PFSK-1 (cell line): ENCODE measurements around the gene TGFBR3L.
A peak's percentile ranks its signal among the peaks of the same experiment; 100 is the strongest.

Experiments
- FOXP2 ChIP-seq: optimal IDR thresholded peaks from 2 replicates; pipeline ENCODE3; 2011; ENCODE audit warnings: borderline replicate concordance, control low read depth, inconsistent platforms; ENCODE audit not compliant: insufficient read depth; ENCODE audit errors: extremely low read length, extremely low read depth
- POLR2AphosphoS5 ChIP-seq: IDR thresholded peaks from 2 replicates; pipeline ENCODE4 v1.6.1; 2012; ENCODE audit warnings: low read depth, mild to moderate bottlenecking, control low read depth, low read length, moderate library complexity
- REST ChIP-seq, 2 experiments: IDR thresholded peaks; 2 replicates each; pipeline versions ENCODE4 v1.6.1 to v1.8.0; 2011 to 2012; ENCODE audit warnings: low read depth in 2 of 2, low read length in 2 of 2, control low read depth in 1 of 2, inconsistent platforms in 1 of 2, mild to moderate bottlenecking in 1 of 2, moderate library complexity in 1 of 2; ENCODE audit not compliant: insufficient read depth in 1 of 2
- SIN3A ChIP-seq: IDR thresholded peaks from 2 replicates; pipeline ENCODE4 v1.6.1; 2012; ENCODE audit warnings: mild to moderate bottlenecking, low read length, moderate library complexity, borderline replicate concordance; ENCODE audit not compliant: insufficient read depth
- TAF1 ChIP-seq: IDR thresholded peaks from 2 replicates; pipeline ENCODE4 v1.6.1; 2012; ENCODE audit warnings: low read length, control low read depth, borderline replicate concordance; ENCODE audit not compliant: insufficient read depth

TGFBR3L gene

GRCh38 chr19:7924651-7925170 lies 10.1 kb downstream of the TGFBR3L start:
- TF ChIP-seq POLR2AphosphoS5 (no peak), TAF1 (no peak), REST (IDR thresholded peaks at IDR 0.05; ENCODE audit: insufficient read depth in 1 of 2, low read depth in 2 of 2, low read length in 2 of 2) (no peak), FOXP2 (no peak), SIN3A (no peak)

DNA sequence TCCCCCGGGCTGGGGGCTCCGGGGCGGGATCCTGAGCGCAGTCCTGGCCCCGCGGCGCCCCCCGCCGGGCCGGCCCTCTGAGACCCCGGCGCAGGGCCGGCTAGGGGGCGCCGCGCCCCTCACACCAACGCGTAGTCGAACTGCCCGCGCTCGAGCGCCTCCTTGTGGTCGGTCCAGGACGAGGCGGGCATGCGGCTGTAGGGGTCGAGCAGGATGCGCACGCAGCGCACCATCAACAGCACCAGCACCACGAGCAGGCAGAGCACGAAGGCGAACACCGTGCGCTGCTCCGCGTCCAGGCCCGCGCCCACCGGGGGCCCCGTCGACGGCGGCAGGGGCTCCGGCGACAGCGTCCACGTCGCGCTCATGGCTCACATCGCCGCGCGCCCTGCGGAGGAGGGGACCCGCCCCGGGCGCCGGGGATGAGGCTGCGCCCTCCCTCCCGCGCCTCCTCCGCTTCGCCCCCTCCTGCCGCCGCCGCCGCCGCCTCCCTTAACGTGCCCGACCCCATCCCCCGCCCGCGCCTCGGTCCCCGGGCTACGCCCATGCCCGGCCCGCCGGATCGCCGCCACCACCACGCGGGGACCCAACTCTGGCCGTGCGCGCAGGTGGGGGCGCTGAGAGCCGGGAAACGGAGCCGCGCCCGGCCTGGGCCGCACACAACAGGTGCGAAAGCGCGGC lies 10.7 kb downstream of the TGFBR3L start:
- no peak for TF ChIP-seq FOXP2
- TF ChIP-seq POLR2AphosphoS5: peak; percentile 56
- TF ChIP-seq TAF1: peak; percentile 39; the same call in 1 of the 2 replicates
- TF ChIP-seq REST (IDR thresholded peaks at IDR 0.05; ENCODE audit: insufficient read depth in 1 of 2, low read depth in 2 of 2, low read length in 2 of 2): no peak
- 0 out of 2 replicates have a peak, but pooled peaks have one; percentile 42 for TF ChIP-seq SIN3A

- TF ChIP-seq SIN3A: no peak; the same call in 1 of the 2 replicates
- peak; percentile 61 for TF ChIP-seq POLR2AphosphoS5
- TF ChIP-seq REST (IDR thresholded peaks at IDR 0.05; ENCODE audit: insufficient read depth in 1 of 2, low read depth in 2 of 2, low read length in 2 of 2): no peak
These were observed 11.5 kb downstream of the TGFBR3L start, which contains the start of gene CTXN1 for GRCh38 chr19:7926021-7926726. Gene CTXN1 (minus strand): TSS chr19:7926135. CDS start chr19:7925538, 597 bp downstream.

DNA sequence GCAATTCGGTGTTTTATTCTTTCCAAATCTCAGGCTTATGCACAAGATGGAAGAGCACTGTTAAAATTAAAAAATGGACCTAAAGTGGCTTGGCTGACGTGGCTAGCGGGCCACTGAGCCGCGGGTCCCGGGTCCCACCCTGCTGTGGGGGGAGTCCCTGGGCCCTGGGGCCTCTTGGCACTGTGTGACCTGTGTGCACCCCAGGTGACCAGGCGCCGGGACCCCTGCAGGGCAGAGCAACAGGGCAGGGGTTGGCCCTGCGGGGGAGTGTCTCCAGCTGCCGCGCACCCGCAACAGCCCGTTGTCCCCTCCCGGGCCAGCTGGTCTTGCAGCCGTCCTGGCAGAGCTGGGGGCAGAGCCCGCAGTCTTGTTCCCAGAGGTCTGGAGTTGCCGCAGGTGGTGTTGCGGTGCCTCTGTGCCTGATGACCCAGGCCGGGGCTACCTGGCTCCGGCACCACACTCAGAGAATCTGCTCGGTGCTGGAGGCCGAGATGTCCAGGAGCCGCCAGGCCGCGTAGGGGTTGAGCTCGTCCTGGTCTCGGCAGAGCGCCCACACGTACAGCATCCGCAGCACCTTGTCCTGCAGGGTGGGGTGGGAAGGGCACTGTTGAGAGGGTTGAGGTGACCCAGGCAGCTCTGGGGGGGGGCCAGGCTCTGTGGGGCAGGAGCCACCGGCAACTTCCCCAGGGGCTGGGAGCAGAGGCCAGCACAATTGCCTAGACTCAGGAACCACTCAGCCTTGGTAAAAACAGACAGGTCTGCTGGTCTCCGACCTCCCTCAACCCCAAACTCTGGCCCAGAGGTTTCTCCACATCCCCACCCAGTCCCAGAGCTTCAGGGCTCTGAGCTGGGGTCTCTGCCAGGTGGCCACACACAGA lies 12.3 kb downstream of the TGFBR3L start:
- TF ChIP-seq FOXP2: no peak
- TF ChIP-seq POLR2AphosphoS5: peak; percentile 48; the same call in 1 of the 2 replicates
